ENCODE measurements around the gene SMIM38. TPM values are rescaled to one million over a fixed set of nuclear protein-coding genes. Genes with fewer than 3 reads are reported as not detected.

SMIM38 gene
- total RNA-seq, 2 donors from 2014 or later: 3.0 to 4.2 TPM

DNA sequence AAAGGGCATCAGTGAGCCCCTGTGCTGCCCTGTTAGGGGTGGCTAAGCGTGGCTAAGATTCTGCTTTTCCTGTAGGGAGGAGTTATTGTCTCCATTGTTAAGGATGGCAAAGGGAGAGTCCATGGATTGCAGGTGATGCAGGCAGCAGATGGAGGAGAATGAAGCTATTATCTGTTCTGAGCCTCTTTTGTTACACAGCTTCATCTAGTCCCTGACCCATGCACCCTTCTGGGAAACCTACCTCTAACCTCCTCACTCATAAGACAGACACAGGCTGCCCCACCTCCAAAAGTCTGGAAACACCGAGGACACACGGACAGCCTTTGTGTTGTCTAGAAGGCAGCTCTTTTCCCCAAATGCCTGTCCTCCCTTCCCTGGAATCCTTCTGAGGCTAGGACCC lies 13.7 kb downstream of the SMIM38 start:
- TF ChIP-seq, protein P1, sequence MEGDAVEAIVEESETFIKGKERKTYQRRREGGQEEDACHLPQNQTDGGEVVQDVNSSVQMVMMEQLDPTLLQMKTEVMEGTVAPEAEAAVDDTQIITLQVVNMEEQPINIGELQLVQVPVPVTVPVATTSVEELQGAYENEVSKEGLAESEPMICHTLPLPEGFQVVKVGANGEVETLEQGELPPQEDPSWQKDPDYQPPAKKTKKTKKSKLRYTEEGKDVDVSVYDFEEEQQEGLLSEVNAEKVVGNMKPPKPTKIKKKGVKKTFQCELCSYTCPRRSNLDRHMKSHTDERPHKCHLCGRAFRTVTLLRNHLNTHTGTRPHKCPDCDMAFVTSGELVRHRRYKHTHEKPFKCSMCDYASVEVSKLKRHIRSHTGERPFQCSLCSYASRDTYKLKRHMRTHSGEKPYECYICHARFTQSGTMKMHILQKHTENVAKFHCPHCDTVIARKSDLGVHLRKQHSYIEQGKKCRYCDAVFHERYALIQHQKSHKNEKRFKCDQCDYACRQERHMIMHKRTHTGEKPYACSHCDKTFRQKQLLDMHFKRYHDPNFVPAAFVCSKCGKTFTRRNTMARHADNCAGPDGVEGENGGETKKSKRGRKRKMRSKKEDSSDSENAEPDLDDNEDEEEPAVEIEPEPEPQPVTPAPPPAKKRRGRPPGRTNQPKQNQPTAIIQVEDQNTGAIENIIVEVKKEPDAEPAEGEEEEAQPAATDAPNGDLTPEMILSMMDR (IDR thresholded peaks at IDR 0.05): no peak
- Histone ChIP-seq H3K4me1 (ENCODE audit: control insufficient read depth in 1 of 2, low read depth in 2 of 2) (peaks cover 9 to 22% of the 10 kb centered on the region in 2 donors), H3K9me3 (no peaks in the 10 kb centered on the region), H3K27ac (no peak overlapping the region), H3K4me3 (no peak overlapping the region), H3K36me3 (no peaks in the 10 kb centered on the region), H3K27me3 (replicated peaks; ENCODE audit: insufficient read depth) (no peaks in the 10 kb centered on the region)
- DNase-seq (ENCODE audit: low spot score) (no peak), ATAC-seq (ENCODE audit: insufficient number of reproducible peaks, low FRiP score, low read depth) (no peak)

GRCh38 chr11:69170704-69171103 lies 15.0 kb downstream of the SMIM38 start:
- H3K4me3 ChIP-seq: no peak overlapping the region
- no peaks in the 10 kb centered on the region for H3K27me3 ChIP-seq (replicated peaks; ENCODE audit: insufficient read depth)
- ATAC-seq (ENCODE audit: insufficient number of reproducible peaks, low FRiP score, low read depth) (no peak), DNase-seq (ENCODE audit: low spot score) (no peak)
- TF ChIP-seq, protein P1 (IDR thresholded peaks at IDR 0.05): no peak
- no peak overlapping the region for H3K27ac ChIP-seq
- no peaks in the 10 kb centered on the region for H3K9me3 ChIP-seq
- no peaks in the 10 kb centered on the region for H3K36me3 ChIP-seq
- peaks cover 9 to 21% of the 10 kb centered on the region in 2 donors for H3K4me1 ChIP-seq (ENCODE audit: control insufficient read depth in 1 of 2, low read depth in 2 of 2)

DNA sequence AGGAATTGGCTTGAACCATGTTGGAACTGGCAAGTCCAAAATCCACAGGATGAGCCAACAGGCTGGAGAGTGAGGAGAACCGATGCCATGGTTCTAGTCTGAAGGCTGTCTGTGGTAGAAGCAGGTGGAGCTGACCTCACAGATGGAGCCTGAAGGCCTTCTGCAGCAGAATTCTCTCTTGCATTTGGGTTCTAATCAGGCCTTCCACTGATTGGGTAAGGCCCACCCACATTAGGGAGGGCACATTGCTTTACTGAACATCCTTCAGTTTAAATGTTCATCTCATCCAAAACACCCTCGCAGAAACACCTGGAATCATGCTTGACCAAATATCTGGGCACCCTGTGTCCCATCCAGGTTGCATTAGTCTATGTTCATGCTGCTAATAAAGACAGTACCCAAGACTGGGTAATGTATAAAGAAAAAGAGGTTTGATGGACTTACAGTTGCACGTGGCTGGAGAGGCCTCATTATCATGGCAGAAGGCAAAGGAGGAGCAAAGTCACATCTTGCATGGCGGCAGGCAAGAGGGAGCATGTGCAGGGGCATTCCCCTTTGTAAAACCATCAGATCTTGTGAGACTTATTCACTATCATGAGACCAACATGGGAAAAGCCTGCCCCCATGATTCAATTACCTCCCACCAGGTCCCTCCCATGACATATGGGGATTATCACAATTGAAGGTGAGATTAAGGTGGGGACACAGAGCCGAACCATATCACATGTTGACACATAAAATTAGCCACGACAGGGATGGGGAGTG lies 15.9 kb downstream of the SMIM38 start:
- DNase-seq (ENCODE audit: low spot score): no peak
- TF ChIP-seq, protein P1 (IDR thresholded peaks at IDR 0.05): no peak
- H3K27ac ChIP-seq: no peak overlapping the region

DNA sequence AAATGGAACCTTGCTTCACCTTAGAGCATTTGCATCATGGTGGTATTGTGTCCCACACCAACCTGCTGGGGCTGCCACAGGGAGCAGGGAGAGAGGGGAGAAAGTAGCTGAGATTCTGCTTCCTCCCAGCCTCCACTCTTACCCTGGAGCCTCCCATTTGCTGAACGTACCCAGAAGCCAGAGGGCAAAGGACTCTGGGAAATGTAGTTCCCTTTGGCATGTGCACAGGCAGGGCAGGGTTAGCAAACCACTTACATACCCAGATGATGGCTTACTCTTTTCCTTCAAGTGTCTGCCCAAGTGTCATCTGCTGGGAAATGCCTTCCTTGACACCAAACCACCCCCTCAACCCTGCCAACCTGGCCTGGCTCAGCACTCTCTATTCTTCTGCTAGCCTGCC lies 16.9 kb downstream of the SMIM38 start:
- no peak overlapping the region for H3K4me3 ChIP-seq
- TF ChIP-seq, protein P1 (IDR thresholded peaks at IDR 0.05): no peak
- H3K4me1 ChIP-seq (ENCODE audit: control insufficient read depth in 1 of 2, low read depth in 2 of 2): peaks cover 0 to 4% of the 10 kb centered on the region in 2 donors
- H3K9me3 ChIP-seq: no peaks in the 10 kb centered on the region
- ATAC-seq (ENCODE audit: insufficient number of reproducible peaks, low FRiP score, low read depth) (no peak), DNase-seq (ENCODE audit: low spot score) (no peak)
- no peak overlapping the region for H3K27ac ChIP-seq
- no peaks in the 10 kb centered on the region for H3K36me3 ChIP-seq
- H3K27me3 ChIP-seq (replicated peaks; ENCODE audit: insufficient read depth): no peaks in the 10 kb centered on the region

More for the DNA sequence above, 15.9 kb downstream of the SMIM38 start:
- no peaks in the 10 kb centered on the region for H3K27me3 ChIP-seq (replicated peaks; ENCODE audit: insufficient read depth)
- H3K4me3 ChIP-seq: no peak overlapping the region
- peaks cover 4 to 12% of the 10 kb centered on the region in 2 donors for H3K4me1 ChIP-seq (ENCODE audit: control insufficient read depth in 1 of 2, low read depth in 2 of 2)
- no peaks in the 10 kb centered on the region for H3K9me3 ChIP-seq
- H3K36me3 ChIP-seq: no peaks in the 10 kb centered on the region
- no peak for ATAC-seq (ENCODE audit: insufficient number of reproducible peaks, low FRiP score, low read depth)

DNA sequence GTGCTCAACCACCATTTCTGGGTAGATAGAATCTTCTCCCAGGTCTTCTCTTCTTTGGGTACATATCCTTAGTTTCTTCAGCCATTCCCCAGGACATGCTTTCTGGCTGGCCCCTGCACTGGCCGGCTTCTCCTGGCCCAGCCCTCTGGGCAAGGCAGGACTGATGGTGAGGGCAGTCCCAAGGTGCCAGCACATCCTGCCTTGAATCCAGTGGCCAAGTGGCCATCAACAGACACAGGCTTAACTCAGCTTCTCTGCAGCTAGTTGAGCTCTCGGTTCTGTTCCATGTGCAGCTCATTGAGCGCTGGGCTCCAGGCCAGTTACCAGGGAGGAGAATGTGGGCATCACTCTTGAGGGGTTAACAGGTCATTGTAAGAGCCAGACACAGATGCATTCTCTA lies 17.6 kb downstream of the SMIM38 start:
- no peak overlapping the region for H3K27ac ChIP-seq
- no peaks in the 10 kb centered on the region for H3K9me3 ChIP-seq
- DNase-seq (ENCODE audit: low spot score) (no peak), ATAC-seq (ENCODE audit: insufficient number of reproducible peaks, low FRiP score, low read depth) (no peak)
- TF ChIP-seq, protein P1 (IDR thresholded peaks at IDR 0.05): no peak
- H3K4me1 ChIP-seq (ENCODE audit: control insufficient read depth in 1 of 2, low read depth in 2 of 2): peaks cover 0 to 4% of the 10 kb centered on the region in 2 donors
- H3K36me3 ChIP-seq: no peaks in the 10 kb centered on the region
- no peak overlapping the region for H3K4me3 ChIP-seq
- H3K27me3 ChIP-seq (replicated peaks; ENCODE audit: insufficient read depth): no peaks in the 10 kb centered on the region

Data from thoracic aorta (tissue), 2 donors.